Mesodermal cell (in vitro differentiated cells): ENCODE results near the gene PLEKHM3.

Experiments used
- H3K27ac ChIP-seq: 2 replicates; pipeline ENCODE4 v1.7.0; 2013; ENCODE audit warnings: mild to moderate bottlenecking, low read depth, low read length, moderate library complexity; ENCODE audit not compliant: severe bottlenecking
- H3K36me3 ChIP-seq: 2 replicates; pipeline ENCODE4 v1.7.1; 2013; ENCODE audit warnings: mild to moderate bottlenecking, low read length, moderate library complexity; ENCODE audit not compliant: control insufficient read depth, insufficient read depth
- H3K4me1 ChIP-seq: one replicate; pipeline ENCODE4 v1.7.1; 2013; ENCODE audit warnings: mild to moderate bottlenecking, low read length; ENCODE audit not compliant: insufficient read depth, control insufficient read depth, poor library complexity, severe bottlenecking
- H3K4me3 ChIP-seq: 2 replicates; pipeline ENCODE4 v1.7.0; 2013; ENCODE audit warnings: low read length, control low read depth, mild to moderate bottlenecking; ENCODE audit not compliant: insufficient read depth, poor library complexity, severe bottlenecking; ENCODE audit errors: extremely low read depth
- H3K9me3 ChIP-seq: 2 replicates; pipeline ENCODE4 v1.7.1; 2013; ENCODE audit warnings: mild to moderate bottlenecking, low read length, moderate library complexity; ENCODE audit not compliant: control insufficient read depth
- WGBS, 2 experiments: methylation state at CpG; one replicate each; pipeline ENCODE4 v1.1.5; 2013; ENCODE audit warnings: missing lambda C conversion rate in 2 of 2; ENCODE audit not compliant: insufficient coverage in 2 of 2; 5-methylcytosine and 5-hydroxymethylcytosine counted together

PLEKHM3 gene

DNA sequence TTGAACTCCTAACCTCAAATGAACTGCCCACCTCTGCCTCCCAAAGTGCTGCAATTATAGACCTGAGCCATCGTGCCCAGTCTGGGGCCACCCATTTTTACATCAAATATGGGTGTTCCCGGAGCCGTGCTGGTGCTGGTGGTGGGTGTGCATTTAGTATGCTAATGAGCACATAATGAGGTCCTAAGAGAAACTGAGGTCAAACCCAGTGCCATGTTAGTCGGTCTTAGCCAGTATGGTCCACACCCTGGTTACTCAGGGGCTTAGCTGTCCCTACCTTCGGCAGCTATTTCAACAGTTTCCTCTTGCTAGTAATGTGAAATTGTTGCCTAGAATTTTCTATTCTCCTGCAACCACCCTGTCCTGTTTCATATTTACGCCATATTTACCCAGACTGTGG is 217.2 kb downstream of the PLEKHM3 start:
- H3K36me3 ChIP-seq, result no peaks in the 10 kb centered on the region
- peaks cover 22% of the 10 kb centered on the region for H3K4me1 ChIP-seq
- H3K27ac ChIP-seq, result no peak overlapping the region
- no peaks in the 10 kb centered on the region for H3K9me3 ChIP-seq
- WGBS, 2 experiments, result 95 to 96% methylated on average over 3 to 4 of the region's 6 CpGs
- H3K4me3 ChIP-seq, result no peak overlapping the region

DNA sequence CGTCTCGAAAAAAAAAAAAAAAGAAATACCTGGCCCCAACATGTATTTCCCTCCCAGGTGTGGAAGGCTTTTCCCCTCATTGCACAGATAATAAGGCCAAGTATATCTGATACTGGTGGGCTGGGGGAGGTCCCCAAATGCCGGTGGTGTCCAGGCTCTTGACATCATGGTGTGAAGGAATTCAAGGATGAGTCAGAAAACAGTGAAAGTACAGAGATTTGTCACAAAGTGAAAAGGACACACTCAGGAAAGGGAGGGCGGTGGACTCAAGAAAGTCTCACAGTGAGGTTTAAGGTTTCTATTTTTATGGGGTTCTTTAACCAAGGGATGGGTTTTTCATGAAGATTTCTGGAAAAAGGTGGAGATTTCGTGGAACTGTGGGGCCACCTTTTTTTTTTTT is 217.8 kb downstream of the PLEKHM3 start:
- H3K4me1 ChIP-seq, result peaks cover 19% of the 10 kb centered on the region
- WGBS, 2 experiments, result 86 to 90% methylated on average over 2 to 3 of the region's 5 CpGs
- H3K4me3 ChIP-seq, result no peak overlapping the region
- H3K9me3 ChIP-seq, result no peaks in the 10 kb centered on the region
- H3K36me3 ChIP-seq, result no peaks in the 10 kb centered on the region
- H3K27ac ChIP-seq, result no peak overlapping the region

DNA sequence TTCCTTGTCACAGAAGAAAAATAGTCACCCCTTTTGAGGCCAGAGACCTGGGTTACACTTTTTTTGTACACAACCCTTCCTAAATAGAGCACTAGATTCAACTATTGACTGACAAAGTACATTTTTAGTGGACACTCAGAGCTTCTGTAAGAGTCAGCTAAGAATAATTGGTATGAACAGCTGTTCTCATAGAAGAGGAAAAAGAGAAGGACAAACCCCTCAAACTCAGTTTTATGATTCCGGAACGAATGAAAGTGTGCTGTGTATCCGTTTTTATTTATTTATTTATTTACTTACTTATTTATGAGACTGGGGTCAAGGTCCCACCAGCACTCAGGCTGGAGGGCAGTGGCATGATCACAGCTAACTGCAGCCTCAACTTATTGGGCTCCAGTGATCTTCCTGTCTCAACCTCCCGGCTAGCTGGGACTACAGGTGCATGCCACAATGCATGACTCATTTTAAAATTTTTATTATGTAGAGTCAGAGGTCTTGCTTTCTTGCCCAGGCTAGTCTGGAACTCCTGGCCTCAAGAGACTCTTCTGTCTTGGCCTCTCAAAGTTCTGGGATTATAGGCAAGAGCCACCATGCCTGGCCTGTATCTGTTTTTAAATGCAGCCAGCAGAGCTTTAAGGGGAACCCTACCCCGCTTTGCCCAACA is 219.6 kb downstream of the PLEKHM3 start:
- Histone ChIP-seq H3K4me1 (peaks cover 13% of the 10 kb centered on the region), H3K4me3 (no peak overlapping the region), H3K36me3 (no peaks in the 10 kb centered on the region), H3K9me3 (no peaks in the 10 kb centered on the region), H3K27ac (no peak overlapping the region)
- 80 to 100% methylated on average over 1 to 2 of the region's 5 CpGs for WGBS, 2 experiments

DNA sequence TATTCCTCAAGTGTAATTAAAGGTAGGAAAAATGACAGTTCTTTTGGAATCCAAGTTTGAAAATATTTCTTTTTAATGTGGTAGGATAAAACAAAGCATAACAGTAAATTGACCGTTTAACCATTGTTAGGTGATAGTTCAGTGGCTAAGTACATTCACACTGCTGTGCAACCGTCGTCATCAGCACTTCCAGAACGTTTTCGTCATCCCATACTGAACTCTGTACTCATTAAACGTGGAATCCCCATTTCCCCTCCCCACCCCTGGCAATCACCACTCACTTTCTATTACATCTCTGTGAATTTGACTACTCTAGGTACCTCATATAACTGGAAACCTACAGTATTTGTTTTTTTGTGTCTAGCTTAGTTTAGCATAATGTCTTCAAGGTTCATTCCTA is 222.7 kb downstream of the PLEKHM3 start:
- Histone ChIP-seq H3K4me3 (no peak overlapping the region), H3K36me3 (no peaks in the 10 kb centered on the region), H3K9me3 (no peaks in the 10 kb centered on the region), H3K4me1 (peaks cover 7% of the 10 kb centered on the region), H3K27ac (no peak overlapping the region)
- WGBS, 2 experiments, result 94 to 96% methylated on average over 4 to 6 of the region's 6 CpGs

DNA sequence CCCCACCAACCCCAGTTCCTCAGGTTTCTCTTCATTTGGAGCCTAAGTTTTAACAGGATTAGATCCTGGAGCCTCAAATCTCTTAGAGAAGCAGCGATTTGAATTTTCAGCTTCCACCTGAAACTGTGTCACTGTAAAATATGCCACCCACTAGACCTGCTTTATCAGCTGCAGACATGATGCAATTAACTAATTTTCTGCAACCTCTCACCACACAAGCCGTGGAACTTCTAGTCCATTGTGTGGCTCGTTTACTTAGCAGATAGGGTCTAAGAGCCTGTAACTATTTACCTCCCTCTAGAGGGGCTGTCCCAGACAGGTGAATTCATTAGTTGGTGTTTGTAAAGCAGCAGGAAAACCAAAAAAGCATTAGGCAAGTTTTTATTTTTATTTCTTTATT is 224.1 kb downstream of the PLEKHM3 start:
- Histone ChIP-seq H3K4me1 (peaks cover 13% of the 10 kb centered on the region), H3K27ac (no peak overlapping the region), H3K4me3 (no peak overlapping the region), H3K36me3 (no peaks in the 10 kb centered on the region), H3K9me3 (no peaks in the 10 kb centered on the region)
- WGBS, 2 experiments, result 40 to 44% methylated on average over 1 to 2 of the region's 3 CpGs

DNA sequence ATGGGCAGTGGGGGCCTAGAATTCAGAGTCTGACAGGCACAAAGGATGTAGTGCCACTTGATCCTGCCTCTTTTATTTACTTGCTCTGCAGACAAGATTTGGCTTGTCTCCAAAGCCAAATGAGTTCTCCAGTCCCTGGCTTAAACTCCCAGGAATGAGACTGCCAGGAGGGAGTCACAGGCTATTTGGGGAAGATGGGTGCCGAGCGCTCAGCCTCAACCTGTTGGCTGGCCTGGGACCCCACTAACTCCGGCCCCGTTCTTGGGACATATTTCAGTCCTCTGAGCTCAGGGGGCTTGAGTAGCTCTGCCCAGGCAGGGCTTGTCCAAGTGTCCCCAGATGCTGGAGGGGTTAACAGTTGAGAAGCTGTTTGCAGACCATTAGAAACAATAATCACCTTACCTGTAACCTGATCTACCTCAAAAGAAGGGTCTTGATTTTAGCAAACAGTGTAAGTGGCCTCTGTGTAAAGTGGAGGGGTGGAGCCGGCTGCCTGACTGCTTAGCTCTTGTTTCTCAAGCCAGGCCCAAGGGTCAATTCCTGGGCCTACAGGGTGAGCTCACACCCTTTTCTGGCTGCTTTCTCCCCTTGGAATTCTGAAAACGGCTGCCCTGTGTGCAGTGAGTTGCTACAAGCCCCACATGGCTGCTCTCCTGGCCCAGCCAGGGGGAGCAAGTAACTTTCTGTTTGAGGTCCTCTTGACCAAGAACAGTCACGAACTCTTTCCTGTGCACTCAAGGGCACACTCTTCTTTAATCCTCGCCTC is 228.6 kb downstream of the PLEKHM3 start:
- WGBS, 2 experiments, result 62 to 68% methylated on average over 6 to 8 of the region's 8 CpGs
- Histone ChIP-seq H3K27ac (no peak overlapping the region), H3K9me3 (no peaks in the 10 kb centered on the region), H3K4me1 (peaks cover 7% of the 10 kb centered on the region), H3K4me3 (no peak overlapping the region), H3K36me3 (no peaks in the 10 kb centered on the region)

DNA sequence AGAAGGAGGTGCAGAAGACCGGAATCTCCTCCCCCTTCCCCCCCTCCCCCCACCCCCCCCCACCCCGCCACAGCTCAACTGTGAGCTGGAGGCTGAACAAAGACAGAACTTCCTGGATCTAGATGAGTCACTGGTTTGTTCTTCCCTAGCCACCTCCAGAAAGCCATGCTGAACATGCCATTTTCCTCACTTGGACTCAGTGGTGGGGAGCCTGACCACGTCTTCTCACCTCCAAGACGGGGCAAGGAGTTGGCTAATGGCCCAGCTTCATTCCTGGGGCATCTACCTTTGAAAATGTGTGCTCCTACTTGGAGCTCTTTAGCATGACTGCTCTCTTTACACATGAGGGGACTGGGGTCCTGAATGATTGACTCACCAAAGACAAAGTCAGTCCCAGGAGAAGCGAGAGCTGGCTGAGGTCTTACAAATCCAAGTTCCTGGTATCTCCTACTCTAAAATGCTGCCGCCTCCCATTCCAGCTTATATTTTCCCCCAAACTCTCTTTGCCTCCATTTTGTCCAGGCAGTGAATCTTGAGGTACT is 233.0 kb downstream of the PLEKHM3 start:
- H3K4me3 ChIP-seq, result no peak overlapping the region
- 36 to 57% methylated on average over 3 to 4 of the region's 6 CpGs for WGBS, 2 experiments
- H3K36me3 ChIP-seq, result no peaks in the 10 kb centered on the region
- peak overlapping the region; percentile 69 for H3K27ac ChIP-seq
- H3K9me3 ChIP-seq, result no peaks in the 10 kb centered on the region
- peaks cover 7% of the 10 kb centered on the region for H3K4me1 ChIP-seq

DNA sequence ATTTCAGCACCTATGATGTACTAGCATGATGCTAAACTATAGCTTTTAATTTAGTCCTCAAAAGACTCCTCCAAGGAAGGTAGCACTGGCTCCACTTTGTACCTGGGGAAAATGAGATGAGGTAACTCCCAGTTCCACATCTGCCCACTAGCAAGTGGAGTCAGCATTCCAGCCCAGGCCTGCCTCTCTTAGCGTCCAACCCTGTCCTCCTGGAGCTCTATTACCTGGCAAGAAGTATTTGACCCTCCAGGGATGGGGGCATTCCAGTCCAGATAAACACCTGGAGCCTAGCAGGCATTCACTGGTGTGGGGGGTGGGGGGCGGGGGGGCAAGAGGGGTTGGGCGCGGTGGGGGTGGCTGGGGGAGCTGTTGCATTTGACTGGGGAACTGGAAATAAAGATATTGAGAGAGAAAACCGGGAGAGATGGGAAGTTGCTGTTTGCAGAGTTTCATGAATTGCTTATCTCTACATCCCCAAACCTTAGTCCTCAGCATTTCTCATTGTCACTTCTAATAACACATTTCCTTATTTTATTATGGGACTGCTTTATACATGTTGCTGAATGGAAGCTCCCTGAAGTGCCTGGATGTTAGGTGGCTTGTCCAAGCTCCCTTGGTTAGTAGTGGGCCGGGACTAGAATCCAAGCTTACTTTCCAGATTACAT is 233.6 kb downstream of the PLEKHM3 start:
- Histone ChIP-seq H3K36me3 (no peaks in the 10 kb centered on the region), H3K9me3 (no peaks in the 10 kb centered on the region), H3K27ac (no peak overlapping the region), H3K4me1 (peaks cover 2% of the 10 kb centered on the region), H3K4me3 (no peak overlapping the region)
- no CpG with 5 or more reads among the region's 6 CpGs for WGBS, 2 experiments

DNA sequence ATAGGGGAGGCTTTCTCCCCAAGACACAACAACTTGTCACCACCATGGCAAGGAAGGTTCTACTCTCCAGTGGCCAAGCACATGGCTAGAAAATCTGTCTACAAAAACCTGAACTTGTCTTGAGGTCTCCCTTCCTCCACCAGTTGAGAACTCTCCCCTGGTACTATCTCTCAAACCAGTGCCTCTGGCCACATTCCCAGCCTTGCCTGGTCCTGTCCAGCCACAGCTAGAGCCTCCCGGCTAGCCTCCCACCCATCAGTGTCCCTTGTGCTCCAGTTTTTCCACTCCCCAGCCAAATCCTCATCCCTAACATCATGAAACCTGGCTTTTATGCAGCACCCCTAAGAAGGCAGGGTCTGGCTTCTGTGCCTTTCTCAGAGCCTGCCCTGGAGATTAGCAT is 234.4 kb downstream of the PLEKHM3 start:
- no peaks in the 10 kb centered on the region for H3K36me3 ChIP-seq
- H3K9me3 ChIP-seq, result no peaks in the 10 kb centered on the region
- no peak overlapping the region for H3K4me3 ChIP-seq
- H3K27ac ChIP-seq, result no peak overlapping the region
- WGBS, 2 experiments, result 78 to 100% methylated on average over 1 of the region's 1 CpG
- H3K4me1 ChIP-seq, result no peaks in the 10 kb centered on the region

DNA sequence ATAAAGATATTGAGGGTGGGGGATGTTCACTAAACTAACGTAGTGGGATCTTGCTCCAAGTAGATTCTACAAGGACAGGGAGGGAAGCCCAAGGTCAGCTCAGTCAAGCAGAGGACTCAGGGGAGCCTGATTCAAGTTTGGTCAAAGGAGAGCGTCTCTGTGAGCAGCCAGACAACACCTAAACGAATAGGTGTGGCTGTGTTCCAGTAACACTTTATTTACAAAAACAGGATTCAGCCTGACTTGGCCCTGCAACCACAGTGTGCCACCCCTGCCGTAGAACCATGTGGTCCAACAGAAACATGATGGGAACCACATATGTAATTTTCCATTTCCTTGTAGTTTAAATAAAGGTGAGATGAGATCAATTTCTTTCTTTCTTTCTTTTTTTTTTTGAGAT is 237.5 kb downstream of the PLEKHM3 start:
- Histone ChIP-seq H3K27ac (no peak overlapping the region), H3K4me3 (no peak overlapping the region), H3K9me3 (no peaks in the 10 kb centered on the region), H3K4me1 (no peaks in the 10 kb centered on the region), H3K36me3 (no peaks in the 10 kb centered on the region)
- WGBS, 2 experiments, result 81 to 87% methylated on average over 3 of the region's 4 CpGs
